PFSK-1 (cell line): Measurements from ENCODE around the gene INSC.

Source experiments
- FOXP2 ChIP-seq: optimal IDR thresholded peaks from 2 replicates; pipeline ENCODE3; 2011; ENCODE audit warnings: borderline replicate concordance, control low read depth, inconsistent platforms; ENCODE audit not compliant: insufficient read depth; ENCODE audit errors: extremely low read length, extremely low read depth
- POLR2AphosphoS5 ChIP-seq: IDR thresholded peaks from 2 replicates; pipeline ENCODE4 v1.6.1; 2012; ENCODE audit warnings: low read depth, mild to moderate bottlenecking, control low read depth, low read length, moderate library complexity
- TAF1 ChIP-seq: IDR thresholded peaks from 2 replicates; pipeline ENCODE4 v1.6.1; 2012; ENCODE audit warnings: low read length, control low read depth, borderline replicate concordance; ENCODE audit not compliant: insufficient read depth
- TF ChIP-seq, protein P1 (sequence below), 2 experiments: IDR thresholded peaks; 2 replicates each; pipeline versions ENCODE4 v1.6.1 to v1.8.0; 2011 to 2012; ENCODE audit warnings: low read depth in 2 of 2, low read length in 2 of 2, control low read depth in 1 of 2, inconsistent platforms in 1 of 2, mild to moderate bottlenecking in 1 of 2, moderate library complexity in 1 of 2; ENCODE audit not compliant: insufficient read depth in 1 of 2

DNA sequence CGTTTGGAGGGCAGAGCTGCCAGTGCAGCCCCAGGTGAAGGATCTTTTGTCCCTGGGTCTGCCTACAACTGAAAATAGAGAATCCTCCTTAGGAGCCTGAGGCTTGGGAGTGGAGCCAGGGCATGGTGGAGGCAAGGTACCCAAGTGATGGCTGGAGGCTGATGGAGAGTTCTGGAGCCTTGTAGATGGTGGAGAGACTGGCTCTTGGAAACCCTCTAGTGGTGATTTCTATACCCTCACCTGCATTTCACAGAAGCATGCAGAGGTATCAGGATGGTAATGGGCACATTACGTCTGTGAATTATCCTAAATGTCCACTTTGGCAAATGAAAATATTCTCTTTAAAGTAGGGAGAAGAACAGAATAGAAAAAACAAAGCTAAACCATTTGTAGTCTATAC is 44.4 kb downstream of the INSC start:
- TF ChIP-seq POLR2AphosphoS5 (no peak), FOXP2 (no peak), TAF1 (no peak)
- TF ChIP-seq, protein P1, sequence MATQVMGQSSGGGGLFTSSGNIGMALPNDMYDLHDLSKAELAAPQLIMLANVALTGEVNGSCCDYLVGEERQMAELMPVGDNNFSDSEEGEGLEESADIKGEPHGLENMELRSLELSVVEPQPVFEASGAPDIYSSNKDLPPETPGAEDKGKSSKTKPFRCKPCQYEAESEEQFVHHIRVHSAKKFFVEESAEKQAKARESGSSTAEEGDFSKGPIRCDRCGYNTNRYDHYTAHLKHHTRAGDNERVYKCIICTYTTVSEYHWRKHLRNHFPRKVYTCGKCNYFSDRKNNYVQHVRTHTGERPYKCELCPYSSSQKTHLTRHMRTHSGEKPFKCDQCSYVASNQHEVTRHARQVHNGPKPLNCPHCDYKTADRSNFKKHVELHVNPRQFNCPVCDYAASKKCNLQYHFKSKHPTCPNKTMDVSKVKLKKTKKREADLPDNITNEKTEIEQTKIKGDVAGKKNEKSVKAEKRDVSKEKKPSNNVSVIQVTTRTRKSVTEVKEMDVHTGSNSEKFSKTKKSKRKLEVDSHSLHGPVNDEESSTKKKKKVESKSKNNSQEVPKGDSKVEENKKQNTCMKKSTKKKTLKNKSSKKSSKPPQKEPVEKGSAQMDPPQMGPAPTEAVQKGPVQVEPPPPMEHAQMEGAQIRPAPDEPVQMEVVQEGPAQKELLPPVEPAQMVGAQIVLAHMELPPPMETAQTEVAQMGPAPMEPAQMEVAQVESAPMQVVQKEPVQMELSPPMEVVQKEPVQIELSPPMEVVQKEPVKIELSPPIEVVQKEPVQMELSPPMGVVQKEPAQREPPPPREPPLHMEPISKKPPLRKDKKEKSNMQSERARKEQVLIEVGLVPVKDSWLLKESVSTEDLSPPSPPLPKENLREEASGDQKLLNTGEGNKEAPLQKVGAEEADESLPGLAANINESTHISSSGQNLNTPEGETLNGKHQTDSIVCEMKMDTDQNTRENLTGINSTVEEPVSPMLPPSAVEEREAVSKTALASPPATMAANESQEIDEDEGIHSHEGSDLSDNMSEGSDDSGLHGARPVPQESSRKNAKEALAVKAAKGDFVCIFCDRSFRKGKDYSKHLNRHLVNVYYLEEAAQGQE (IDR thresholded peaks at IDR 0.05; ENCODE audit: insufficient read depth in 1 of 2, low read depth in 2 of 2, low read length in 2 of 2) = no peak
